Activated naive CD8-positive, alpha-beta T cell treated with anti-CD3 and anti-CD28 coated beads, Interleukin-2, amount 10 ng/mL, durations not matched to agents 7 days and 5 days (primary cell): Measurements from ENCODE around the gene FHL2. TPM values are rescaled to one million over a fixed set of nuclear protein-coding genes. Genes with fewer than 3 reads are reported as not detected.

Experiments used
- ATAC-seq: fragments of 150-1000 bp; cut with Tn5 transposase; one replicate; pipeline ENCODE4 v1.10.0; 2021; ENCODE audit warnings: low read depth, moderate library complexity
- POLR2A ChIA-PET: fragments of 350-600 bp; sonication (Branson Sonifier 250); formaldehyde crosslinking; loops from one replicate; lab custom pipeline; 2021; ENCODE audit warnings: antibody characterized with exemption; lab: Charles Lee
- DNase-seq: peaks from one replicate; pipeline ENCODE4 v3.0.0; 2021
- H3K27ac Mint-ChIP-seq: one replicate; pipeline ENCODE4 v1.8.0; 2022; ENCODE audit warnings: mild to moderate bottlenecking, mixed read lengths
- H3K27me3 Mint-ChIP-seq: one replicate; pipeline ENCODE4 v1.8.0; 2022; ENCODE audit warnings: mild to moderate bottlenecking, moderate library complexity, mixed read lengths
- H3K36me3 Mint-ChIP-seq: one replicate; pipeline ENCODE4 v1.8.0; 2021; ENCODE audit warnings: mild to moderate bottlenecking, mixed read lengths
- H3K4me1 Mint-ChIP-seq: one replicate; pipeline ENCODE4 v1.8.0; 2021; ENCODE audit warnings: mixed read lengths
- H3K4me3 Mint-ChIP-seq: one replicate; pipeline ENCODE4 v1.8.0; 2022; ENCODE audit warnings: mild to moderate bottlenecking, moderate library complexity, mixed read lengths
- H3K9me3 Mint-ChIP-seq: one replicate; pipeline ENCODE4 v1.8.0; 2021; ENCODE audit warnings: mixed read lengths
- total RNA-seq, 2 experiments: library from RNA; stranded (reverse); gene quantifications; one replicate each; pipeline ENCODE4 v1.2.3, GENCODE V29; 2021

FHL2 gene
- total RNA-seq, 2 experiments from 2014 or later = 0.80 to 1.1 TPM

DNA sequence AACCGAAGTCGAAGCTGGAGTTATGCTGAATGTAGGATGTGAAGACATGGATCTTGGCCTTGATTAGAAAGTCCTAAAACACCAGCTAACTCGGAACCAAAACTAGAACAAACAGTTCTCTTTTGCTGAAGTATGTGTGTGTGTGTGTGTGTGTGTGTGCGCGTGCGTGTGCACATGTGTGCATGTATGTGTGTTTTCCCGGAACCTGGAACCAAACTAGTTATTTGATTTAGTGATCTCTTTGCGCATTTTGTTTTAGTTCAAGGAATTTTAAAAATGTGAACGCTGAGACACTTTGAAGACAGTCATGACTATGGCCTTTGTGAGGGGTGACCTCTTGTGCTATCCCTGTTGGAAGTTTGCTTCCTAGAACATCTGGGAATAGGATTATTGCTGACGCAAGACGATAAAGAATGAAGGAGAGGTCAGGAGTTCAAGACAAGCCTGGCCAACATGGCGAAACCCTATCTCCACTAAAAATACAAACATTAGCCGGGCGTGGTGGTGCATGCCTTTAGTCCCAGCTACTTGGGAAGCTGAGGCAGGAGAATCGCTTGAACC is 23.8 kb downstream of the FHL2 start:
- no peak for ATAC-seq
- Mint-ChIP-seq H3K9me3 (no peaks in the 10 kb centered on the region), H3K27ac (no peak overlapping the region), H3K4me1 (peaks cover 4% of the 10 kb centered on the region), H3K36me3 (no peaks in the 10 kb centered on the region), H3K4me3 (no peak overlapping the region), H3K27me3 (no peaks in the 10 kb centered on the region)
- DNase-seq = no peak
- POLR2A ChIA-PET = no interaction called here

DNA sequence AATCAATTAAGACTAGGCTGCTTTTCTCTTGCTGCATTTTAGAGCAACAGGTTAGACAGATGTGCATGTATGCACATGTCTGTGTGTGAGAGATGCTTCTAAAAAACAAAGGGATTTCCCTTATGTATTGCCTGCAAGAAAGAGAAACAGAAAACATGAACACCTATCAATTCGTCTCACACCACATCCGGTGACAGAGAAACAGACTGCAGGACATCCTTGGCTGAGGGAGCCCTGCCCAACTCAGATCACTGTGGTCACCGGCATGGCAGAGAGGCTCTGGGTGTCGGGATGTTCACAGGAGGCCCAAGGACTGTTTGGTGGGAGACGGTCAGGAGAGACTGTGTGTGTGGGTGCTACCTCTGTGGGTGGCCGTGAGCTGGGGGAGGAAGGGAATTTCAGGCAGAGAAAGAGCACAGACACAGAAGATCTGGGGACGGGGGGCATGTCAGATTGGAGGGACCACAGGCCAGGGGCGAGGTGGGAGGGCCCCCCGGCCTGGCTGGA is 24.9 kb downstream of the FHL2 start:
- Mint-ChIP-seq H3K27me3 (no peaks in the 10 kb centered on the region), H3K4me3 (peak overlapping the region; percentile 36), H3K36me3 (no peaks in the 10 kb centered on the region), H3K27ac (peak overlapping the region; percentile 86), H3K9me3 (no peaks in the 10 kb centered on the region), H3K4me1 (peaks cover 8% of the 10 kb centered on the region)
- POLR2A ChIA-PET = no interaction called here
- DNase-seq = no peak
- ATAC-seq = peak; percentile 19

DNA sequence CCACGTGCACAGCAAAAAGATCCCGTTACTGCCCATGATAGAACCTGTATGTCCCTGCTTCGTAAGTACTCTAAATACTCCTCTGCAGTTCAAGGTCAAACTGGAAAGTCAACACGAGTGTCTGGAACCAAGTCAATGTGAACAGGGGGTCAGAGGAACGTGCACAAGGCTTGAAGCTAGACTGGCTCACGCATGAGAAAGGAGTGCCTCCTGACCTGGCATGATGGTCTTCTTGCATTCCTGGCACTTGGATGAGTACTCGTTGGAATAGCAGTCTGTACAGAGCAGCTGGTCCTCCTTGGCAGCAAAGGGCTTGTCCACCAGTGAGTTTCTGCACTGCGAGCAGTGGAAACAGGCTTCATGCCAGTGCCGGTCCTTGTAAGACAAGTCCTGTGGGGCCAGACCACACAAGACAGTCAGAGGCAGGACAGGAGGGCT is 25.5 kb downstream of the FHL2 start:
- POLR2A ChIA-PET = no interaction called here
- Mint-ChIP-seq H3K4me3 (no peak overlapping the region), H3K27ac (no peak overlapping the region), H3K9me3 (no peaks in the 10 kb centered on the region), H3K4me1 (peaks cover 8% of the 10 kb centered on the region), H3K27me3 (no peaks in the 10 kb centered on the region), H3K36me3 (no peaks in the 10 kb centered on the region)
- no peak for DNase-seq
- no peak for ATAC-seq

DNA sequence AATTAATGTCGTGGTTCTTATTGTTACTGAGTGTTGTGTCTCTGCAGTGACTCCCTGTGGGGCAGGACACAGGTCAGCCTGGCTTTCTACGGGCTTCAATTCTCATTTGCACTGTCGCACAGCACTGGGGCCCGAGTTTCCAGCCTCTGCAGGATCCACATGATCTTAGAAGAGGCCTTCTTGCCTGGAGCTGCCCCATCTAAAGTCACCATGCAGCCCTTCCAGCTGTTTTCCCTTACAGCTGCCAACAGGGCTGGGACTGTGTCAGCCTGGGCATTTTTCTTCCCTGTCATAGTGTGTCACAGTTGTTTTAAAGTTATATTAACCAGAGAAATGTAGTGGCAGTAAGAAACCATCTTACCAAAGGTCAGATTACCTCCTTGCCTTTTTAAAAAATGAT is 27.0 kb downstream of the FHL2 start:
- no peaks in the 10 kb centered on the region for H3K27me3 Mint-ChIP-seq

DNA sequence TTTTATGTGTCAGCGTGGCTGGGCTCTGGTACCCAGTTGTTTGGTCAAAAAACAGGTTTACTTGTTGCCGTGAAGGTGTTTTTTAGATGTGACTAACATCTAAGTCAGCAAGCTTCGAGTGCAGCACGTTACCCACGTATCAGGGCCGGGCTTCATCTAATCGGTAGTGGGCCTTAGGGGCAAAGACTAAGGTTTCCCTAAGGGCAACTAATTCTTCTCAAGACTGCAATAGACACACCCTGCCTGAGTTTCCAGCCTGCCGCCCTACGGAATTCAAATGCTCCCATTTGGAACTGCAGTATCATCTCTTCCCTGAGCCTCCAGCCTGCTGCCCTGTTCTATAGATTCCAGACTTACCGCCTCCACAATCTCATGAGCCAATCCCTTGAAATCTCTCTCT is 27.7 kb downstream of the FHL2 start:
- no peaks in the 10 kb centered on the region for H3K36me3 Mint-ChIP-seq
- H3K4me3 Mint-ChIP-seq = no peak overlapping the region
- DNase-seq (no peak), ATAC-seq (no peak)
- POLR2A ChIA-PET = no interaction called here
- H3K4me1 Mint-ChIP-seq = peaks cover 8% of the 10 kb centered on the region
- no peaks in the 10 kb centered on the region for H3K27me3 Mint-ChIP-seq
- no peaks in the 10 kb centered on the region for H3K9me3 Mint-ChIP-seq
- no peak overlapping the region for H3K27ac Mint-ChIP-seq

More for the DNA sequence above, 27.0 kb downstream of the FHL2 start:
- H3K9me3 Mint-ChIP-seq = no peaks in the 10 kb centered on the region
- no peak for ATAC-seq
- POLR2A ChIA-PET = no interaction called here
- no peak overlapping the region for H3K27ac Mint-ChIP-seq
- H3K4me3 Mint-ChIP-seq = no peak overlapping the region
- DNase-seq = no peak
- no peaks in the 10 kb centered on the region for H3K36me3 Mint-ChIP-seq
- H3K4me1 Mint-ChIP-seq = peaks cover 8% of the 10 kb centered on the region

DNA sequence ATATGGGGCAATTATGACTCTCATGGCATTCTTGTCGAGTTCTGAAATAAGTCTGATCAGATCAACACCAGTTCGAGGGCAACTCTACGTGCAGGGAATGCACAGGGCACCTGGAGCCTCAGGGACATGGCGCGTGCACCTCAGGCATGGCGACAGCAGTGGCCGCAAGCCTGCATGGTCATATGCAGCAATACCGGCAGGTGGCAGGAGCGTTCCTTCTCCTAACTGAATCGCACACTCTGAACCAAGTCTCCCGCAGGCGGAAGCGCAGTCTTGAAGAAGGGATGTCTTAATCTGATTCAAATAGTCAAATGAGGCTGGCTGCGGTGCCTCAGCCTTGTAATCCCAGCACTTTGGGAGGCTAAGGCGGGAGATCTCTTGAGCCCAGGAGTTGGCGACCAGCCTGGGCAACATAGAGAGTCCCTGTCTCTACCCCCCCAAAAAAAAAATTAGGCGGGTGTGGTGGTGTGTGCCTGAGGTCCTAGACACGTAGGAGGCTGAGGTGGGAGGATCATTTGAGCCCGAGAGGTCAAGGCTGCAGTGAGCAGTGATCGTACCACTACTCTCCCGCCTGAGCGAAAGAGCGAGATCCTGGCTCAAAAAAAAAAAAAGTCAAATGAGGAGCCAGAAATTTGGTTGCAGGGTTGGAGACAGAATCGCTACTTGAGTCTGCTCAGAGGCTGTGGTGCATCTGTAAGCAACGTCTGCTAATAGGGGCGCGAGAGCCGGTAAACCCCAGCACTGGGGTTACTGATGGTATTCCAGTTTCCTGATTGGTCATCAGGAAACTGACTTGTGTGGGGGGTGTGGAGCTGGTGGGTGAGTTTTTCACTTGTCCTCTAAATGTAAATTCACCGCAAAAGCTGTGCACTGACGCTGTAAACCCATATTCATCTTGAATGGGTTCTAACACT is 28.8 kb downstream of the FHL2 start:
- POLR2A ChIA-PET = no interaction called here
- H3K4me1 Mint-ChIP-seq = peaks cover 8% of the 10 kb centered on the region
- DNase-seq = peak; percentile 86
- no peaks in the 10 kb centered on the region for H3K9me3 Mint-ChIP-seq
- H3K27ac Mint-ChIP-seq = no peak overlapping the region
- H3K27me3 Mint-ChIP-seq = no peaks in the 10 kb centered on the region
- H3K36me3 Mint-ChIP-seq = peaks cover under 1% of the 10 kb centered on the region
- H3K4me3 Mint-ChIP-seq = peak overlapping the region; percentile 0
- peak; percentile 97 for ATAC-seq

DNA sequence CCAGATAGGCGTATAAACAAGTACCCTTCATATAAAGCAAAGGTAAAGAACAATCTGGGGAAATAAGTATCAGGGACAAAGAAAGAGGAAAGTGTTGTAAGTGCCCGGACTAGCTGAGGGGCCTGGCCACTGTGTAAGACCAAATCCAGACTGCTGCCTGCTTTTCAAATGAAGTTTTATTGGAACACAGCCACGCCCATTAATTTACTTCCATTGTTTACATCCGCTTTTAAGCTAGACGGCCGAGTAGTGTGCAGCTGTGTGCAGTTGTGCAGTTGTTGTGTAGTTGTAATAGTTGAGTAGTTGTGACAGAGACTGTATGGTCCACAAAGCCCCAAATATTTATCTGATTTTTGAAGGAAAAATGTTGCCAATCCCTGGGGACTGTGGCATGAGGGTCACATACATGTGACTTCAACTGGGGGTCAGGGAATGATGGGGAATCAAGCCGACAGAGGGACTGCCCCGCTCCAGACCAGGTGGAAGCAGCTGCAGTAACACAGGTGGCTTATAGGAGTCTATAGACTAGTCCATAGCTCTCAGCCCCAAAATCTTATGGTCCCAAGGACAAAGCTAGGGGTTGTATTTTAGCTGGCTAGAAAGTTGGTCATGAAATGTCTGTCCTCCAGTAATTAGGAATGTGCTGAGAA is 30.0 kb downstream of the FHL2 start:
- no peak overlapping the region for H3K27ac Mint-ChIP-seq
- H3K9me3 Mint-ChIP-seq = no peaks in the 10 kb centered on the region
- peaks cover 6% of the 10 kb centered on the region for H3K4me1 Mint-ChIP-seq
- peaks cover 1% of the 10 kb centered on the region for H3K36me3 Mint-ChIP-seq
- no peak overlapping the region for H3K4me3 Mint-ChIP-seq
- DNase-seq (no peak), ATAC-seq (no peak)
- POLR2A ChIA-PET = interaction anchor here (0.6 kb wide), 2 partner anchors 22 to 54 kb away, joined by 3 read pairs; no protein-coding TSS in a partner anchor
- no peaks in the 10 kb centered on the region for H3K27me3 Mint-ChIP-seq

DNA sequence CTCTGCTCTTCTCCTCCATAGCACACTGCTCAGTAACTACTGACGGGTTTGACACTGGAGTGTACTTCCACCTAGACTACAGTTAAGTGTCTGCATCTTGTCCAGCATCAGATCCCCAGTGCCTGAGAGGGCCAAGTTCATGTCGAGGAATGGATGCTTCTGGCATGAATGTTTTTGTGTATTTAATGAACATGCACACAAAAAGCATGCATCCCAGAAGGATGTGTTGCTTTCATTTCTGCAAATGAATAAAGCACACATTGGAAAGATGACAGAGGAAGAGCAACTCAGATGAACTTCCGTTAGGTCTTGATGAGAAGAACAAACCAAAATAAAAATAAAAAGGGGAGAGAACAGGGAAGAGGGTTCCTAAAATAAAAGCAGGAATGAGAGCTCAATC is 33.6 kb downstream of the FHL2 start:
- POLR2A ChIA-PET = no interaction called here
- Mint-ChIP-seq H3K36me3 (peaks cover 13% of the 10 kb centered on the region), H3K27ac (no peak overlapping the region), H3K4me3 (no peak overlapping the region), H3K9me3 (no peaks in the 10 kb centered on the region), H3K4me1 (peaks cover 25% of the 10 kb centered on the region), H3K27me3 (no peaks in the 10 kb centered on the region)
- ATAC-seq (no peak), DNase-seq (no peak)

DNA sequence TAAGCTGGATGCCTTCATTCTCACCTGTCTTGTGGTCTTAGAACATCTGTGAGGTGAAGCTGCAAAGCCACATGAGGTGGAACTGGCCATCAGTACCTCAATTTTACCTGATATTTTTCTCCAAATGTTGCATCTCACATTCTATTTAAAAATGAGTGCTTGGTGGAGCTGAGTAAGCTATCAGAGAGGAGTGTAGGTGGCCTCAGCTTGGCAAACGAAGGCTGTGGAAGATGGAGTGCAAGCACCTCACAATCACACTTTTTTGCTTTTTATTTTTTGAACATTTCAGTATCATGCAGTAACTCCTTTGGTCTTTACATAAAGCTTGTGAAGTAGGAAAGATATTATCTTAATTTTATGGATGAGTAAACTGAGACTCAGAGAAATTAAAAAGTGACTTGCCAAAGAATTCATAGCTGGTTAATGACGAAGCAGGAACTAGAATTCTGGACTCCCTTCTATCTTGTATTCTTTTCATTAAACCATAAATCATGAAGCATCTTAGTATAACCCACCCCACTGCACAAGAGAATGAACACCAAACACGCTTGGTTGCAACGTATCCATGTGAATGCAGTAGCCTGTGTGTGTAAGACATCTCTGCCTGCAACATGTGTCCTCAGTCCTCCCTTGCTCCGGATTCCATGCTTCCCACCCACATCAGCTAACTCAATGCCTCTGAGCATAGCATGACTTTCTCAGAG is 34.3 kb downstream of the FHL2 start:
- no peaks in the 10 kb centered on the region for H3K27me3 Mint-ChIP-seq
- H3K9me3 Mint-ChIP-seq = no peaks in the 10 kb centered on the region
- POLR2A ChIA-PET = no interaction called here
- peaks cover 15% of the 10 kb centered on the region for H3K36me3 Mint-ChIP-seq
- no peak for DNase-seq
- H3K4me1 Mint-ChIP-seq = peaks cover 20% of the 10 kb centered on the region
- ATAC-seq = no peak
- no peak overlapping the region for H3K4me3 Mint-ChIP-seq
- H3K27ac Mint-ChIP-seq = no peak overlapping the region

DNA sequence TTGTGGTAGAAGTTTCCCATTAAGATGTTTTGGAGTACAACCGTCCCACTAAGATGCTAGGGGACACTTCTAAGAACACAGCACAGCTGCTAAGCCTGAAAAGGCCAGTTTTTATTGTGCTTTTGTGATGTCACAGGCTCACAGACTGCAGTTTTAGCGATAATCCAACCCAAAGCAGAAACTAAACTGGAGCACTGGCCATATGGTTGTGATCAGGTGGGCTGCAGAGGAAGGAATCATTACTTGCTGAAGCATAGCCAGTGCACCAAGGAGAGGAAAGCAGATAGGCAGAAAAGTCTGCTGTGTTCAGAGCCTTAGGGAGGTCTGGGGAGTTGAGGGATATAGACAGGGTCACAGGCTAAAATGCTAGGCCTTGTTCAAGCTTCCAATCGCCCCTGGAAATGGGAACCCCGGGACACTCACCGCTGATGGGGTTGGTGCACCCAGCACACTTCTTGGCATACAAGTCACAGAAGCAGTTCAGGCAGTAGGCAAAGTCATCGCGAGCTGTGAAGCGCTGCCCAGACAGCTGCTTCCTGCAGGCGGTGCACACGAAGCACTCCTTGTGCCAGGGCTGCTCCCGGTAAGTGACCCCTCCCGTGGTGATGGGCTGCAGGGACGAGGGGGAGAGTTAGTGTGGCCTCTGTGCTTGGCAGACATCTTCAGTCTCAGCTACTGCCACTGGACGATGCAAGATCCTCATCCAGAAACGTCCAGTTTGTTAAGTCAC is 35.8 kb downstream of the FHL2 start:
- no peak for DNase-seq
- POLR2A ChIA-PET = no interaction called here
- H3K27ac Mint-ChIP-seq = no peak overlapping the region
- peaks cover 20% of the 10 kb centered on the region for H3K4me1 Mint-ChIP-seq
- ATAC-seq = no peak
- no peaks in the 10 kb centered on the region for H3K27me3 Mint-ChIP-seq
- no peaks in the 10 kb centered on the region for H3K9me3 Mint-ChIP-seq
- peaks cover 24% of the 10 kb centered on the region for H3K36me3 Mint-ChIP-seq
- H3K4me3 Mint-ChIP-seq = no peak overlapping the region

DNA sequence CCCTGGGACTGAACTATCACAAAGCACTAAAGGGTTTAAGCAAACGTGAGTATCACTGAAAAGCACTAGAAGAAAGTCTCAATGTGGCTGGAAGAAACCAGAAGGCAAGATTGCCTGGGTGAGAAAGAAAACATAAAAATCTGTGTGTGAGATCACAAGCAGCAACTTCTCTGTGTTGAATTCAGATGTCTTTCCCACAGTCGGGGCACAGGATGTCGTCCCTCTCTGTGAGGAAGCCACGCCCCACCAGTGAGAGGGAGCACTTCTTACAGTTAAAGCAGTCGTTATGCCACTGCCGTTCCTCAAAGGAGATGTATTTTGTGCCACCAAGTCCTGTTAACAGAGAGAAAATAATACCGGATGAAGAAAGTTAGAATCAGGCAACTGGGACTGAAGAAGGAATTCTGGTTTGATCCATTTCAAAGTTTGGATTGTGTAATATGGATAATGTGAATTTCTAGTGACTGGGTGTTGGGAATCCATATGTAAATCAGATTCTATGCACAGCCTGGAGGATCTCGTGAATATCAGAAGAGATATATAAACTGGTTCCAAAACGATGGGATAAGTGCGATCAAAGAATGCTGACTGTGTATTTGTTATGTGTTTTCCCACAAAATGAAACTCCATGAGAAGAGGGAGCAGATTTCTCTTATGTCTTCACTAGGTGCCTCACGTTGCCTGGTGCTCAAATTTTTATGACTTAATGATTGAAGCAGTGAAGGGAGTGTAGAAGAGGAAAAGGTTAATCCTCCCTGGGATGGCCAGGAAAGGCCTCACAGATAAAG is 37.6 kb downstream of the FHL2 start:
- Mint-ChIP-seq H3K4me1 (peaks cover 20% of the 10 kb centered on the region), H3K9me3 (peaks cover 2% of the 10 kb centered on the region), H3K27me3 (no peaks in the 10 kb centered on the region), H3K36me3 (peaks cover 39% of the 10 kb centered on the region), H3K27ac (peak overlapping the region; percentile 51), H3K4me3 (peak overlapping the region; percentile 21)
- peak; percentile 84 for ATAC-seq
- POLR2A ChIA-PET = no interaction called here
- no peak for DNase-seq

DNA sequence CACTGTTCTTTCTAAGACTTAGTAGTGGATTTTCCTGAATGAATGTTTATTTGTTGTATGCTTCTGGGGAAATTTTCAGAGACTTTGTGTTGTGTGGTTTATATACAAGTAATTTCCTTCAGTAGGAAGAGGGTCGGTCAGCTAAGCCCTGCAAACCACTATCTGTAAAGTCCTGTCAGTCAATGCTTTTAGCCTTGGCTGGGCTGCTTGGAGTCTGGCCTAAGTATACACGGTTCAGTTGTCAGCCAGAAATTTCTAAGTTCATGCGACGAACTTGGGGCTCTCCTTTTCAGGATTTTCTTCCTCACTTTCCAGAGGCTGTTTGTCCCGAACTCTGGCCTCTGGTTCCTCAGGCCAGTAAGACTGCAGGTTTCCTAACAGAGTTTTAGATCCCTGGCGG is 40.3 kb downstream of the FHL2 start:
- Mint-ChIP-seq H3K36me3 (peaks cover 57% of the 10 kb centered on the region), H3K9me3 (peaks cover 5% of the 10 kb centered on the region), H3K27me3 (no peaks in the 10 kb centered on the region), H3K4me3 (no peak overlapping the region), H3K27ac (no peak overlapping the region), H3K4me1 (peaks cover 17% of the 10 kb centered on the region)
- POLR2A ChIA-PET = no interaction called here
- ATAC-seq (no peak), DNase-seq (no peak)
